GF-D8 (cell line): ENCODE results near the gene SPAG7.

Experiments
- DNase-seq: peaks from one replicate; lab custom pipeline; 2025; lab: John Stamatoyannopoulos, UW

Gene SPAG7

DNA sequence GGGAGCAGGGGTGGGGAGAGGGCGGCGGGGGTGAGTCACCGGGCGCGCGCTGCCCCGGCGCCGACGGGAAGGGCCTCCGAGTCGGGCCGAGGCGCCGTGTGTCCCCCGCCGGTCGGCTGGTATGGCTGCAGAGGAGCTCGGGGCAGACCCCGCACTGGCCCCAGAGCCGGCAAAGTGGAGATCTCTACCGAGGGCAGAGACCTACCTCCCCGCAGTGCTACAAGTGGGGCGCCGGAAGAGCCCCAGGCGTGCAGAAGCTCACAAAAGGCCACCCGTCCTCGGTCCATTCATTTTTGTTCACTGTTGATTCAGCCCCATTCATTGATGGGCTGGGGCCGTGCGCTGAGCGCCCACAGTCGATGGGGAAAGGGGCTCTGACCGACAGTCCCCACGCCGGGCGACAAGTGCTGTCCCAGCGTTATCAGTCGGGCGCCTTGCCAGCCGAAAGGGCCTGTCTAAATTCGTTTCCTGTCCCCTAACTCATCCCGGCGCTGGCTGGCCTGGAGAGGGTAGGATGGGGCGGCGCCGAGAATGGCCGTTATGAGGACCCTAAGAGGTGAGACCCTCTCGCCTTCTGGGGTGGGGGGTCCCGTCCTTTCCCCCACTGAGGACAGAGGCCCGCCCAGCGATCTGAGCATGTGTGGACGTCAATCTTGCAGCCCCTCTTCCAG is 17.4 kb downstream of the SPAG7 start:
- no peak for DNase-seq

DNA sequence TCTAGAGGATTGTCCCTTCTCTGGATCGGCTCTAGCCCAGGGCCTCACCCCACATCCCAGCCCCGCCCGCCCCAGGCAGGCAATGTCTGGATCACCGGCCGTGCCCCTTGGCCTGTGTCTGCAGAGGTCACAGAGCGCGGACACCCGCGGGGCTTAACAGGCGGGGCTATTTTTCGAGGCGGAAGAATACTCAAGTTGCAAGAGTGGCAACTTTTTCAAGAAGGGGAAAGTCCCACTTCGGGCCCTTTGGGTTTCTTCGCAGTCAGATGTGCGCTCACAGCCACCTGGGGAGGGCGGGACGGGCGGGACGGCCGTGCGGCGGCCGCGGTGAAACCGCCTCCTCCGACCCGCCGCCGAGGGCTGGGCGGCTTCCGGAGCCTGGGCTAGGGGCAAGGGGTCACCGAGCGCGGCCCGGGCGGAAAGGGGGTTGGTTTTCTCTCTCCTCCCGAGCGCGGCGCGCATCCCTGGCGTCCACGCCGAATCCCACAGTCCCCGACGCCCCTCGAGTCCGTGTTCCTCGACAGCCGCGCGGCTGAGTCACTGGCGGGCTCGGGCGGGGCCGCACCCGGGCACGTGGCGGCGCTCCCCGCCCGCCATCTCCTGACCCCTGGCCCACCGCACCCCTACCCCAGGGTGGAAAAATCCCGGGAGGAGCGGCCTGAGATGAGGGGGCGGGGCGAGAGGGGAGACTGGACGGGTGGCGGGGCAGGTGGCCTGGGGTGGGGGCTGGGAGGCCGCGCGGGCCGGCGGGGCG is 18.1 kb downstream of the SPAG7 start:
- peak; percentile 39 for DNase-seq

DNA sequence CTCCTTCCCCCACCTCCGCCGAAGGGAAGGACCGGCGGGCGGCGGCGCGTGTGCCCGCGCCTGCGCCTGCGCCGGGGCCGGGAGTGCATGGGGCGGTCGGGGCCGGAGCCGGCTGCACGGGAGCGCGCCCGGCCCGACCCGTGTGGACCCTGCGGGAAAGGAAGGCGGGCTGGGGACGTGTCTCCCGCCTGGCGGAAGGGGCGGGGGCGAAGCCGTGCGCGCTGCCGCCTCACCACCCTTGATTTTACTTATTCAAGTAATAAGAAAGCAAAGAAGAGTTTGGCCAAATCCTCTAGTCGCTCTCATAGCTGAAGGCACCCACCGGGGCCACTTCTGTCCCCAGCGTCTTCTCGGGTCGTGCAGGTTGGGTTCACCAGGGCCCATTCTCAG is 18.7 kb downstream of the SPAG7 start:
- peak; percentile 69 for DNase-seq

DNA sequence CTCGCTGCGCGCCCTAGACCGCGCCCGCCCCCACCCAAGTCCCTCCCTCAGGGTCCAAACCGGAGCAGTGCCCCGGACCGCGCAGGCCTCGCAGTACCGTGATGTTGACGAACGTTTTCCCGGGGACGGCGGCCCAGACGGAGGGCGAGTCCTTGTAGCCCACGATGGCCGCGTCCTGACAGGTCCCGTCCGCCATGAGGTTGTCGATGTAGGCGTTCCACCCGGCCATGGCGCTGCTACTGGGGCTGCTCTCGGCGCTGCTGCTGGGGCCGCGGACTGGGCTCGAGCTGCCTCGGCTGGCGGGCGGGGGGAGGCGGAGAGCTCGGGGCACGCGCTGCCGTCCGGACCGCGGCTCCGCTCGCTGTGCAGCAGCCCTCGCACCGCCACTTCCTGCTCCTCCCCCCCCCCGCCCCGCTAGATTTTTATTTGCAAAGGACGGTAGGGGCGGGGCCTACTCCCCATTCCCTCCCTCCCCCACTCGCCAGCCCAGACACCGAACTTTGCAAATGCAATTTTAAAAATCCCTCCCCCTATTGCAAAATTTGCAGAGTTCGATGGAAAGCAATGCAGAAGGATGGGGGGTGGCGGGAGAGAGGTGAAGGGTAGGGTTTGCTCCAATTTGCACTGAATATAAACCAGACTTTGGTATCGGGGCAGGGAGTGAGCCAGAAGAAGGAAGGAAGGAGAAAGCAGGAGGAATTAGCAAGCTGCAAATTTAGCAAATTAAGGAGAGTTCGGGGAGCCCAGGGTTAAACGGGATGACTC is 19.3 kb downstream of the SPAG7 start, which contains the start of gene PFN1:
TSS of gene PFN1 (minus strand) at position 365 of the 765 bp plus-strand sequence. CDS start at position 229, 136 bp downstream.
- peak; percentile 69 for DNase-seq

DNA sequence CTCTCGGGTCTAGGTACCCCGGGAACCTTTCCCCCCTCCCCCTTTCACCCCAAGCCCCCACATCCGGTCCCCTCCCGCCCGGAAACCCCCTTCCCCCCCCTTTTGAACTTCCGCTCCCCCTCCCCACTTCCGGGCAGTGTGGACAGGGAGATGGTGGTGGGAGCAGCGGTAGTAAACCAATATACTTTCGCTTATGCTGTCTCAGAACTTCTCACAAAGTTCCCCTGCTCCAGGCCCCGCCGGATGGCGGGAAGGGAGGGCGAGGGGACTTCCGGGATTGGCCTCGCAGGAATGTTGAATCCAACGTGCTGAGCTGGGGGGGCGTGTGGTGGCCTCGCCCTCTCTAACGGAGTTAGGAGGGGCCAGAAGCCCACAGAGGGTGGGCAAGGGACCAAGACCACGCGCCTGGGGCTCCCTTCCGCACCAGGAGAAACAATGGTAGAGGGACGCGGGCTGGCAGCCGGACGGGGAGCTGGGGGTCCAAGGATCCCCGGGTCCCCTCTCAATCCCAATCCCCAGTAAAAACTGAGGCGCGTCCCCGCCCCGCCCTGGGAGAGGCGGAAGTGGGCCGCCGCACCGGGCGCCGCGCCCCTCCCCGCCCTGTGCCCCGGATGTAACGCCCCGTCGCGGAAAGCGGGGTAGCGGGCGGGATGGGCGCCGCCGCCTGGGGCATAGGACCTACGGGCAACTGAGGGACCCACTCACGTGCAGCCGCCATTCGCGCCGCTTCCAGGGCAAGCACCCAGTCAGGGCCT is 20.0 kb downstream of the SPAG7 start:
- peak; percentile 28 for DNase-seq

DNA sequence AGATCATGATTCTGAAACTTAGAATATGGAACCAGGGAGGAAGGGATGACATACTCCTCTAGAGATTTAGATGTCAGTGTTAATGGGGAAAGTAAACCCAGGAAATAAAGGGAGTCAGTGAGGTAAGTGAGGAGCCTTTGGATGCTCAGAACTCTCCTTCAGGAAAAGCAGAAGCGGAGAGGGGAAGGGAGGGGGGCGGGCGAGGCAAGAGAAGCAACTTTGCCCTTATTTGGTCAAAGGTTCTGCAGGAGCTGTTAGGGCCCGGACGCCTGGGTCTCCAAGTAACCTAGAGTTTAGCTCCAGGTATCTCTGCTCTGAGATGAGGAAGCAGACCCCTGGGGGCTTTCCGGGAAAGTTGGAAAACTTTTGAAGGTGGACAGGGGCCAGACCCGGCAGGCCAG is 20.6 kb downstream of the SPAG7 start:
- DNase-seq = peak; percentile 45

DNA sequence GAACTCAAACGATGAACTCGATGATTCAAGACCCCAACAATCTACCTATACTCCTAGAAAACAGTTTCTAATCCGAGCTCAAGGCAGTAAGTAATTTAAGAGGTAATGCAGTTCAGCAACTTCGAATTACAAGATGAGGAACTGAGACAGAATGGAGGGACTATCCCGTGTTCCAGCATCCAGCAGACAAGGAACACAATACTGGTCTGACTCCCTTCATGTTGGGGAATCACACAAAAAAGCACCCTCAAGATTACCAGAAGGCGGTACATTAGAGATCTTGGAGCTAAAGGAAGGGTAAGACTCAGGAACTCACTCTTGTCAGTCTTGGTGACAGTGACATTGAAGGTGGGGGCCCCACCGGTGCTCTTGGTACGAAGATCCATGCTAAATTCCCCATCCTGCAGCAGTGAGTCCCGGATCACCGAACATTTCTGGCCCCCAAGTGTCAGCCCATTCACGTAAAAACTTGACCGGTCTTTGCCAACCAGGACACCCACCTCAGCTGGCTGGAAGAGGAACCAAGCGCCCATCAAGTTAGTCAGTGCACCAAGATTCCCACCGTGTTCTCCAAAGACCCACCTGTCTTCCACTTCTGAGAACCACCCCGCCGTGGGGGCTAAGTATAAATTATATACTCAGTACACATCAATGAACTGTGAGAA is 21.2 kb downstream of the SPAG7 start:
- no peak for DNase-seq

DNA sequence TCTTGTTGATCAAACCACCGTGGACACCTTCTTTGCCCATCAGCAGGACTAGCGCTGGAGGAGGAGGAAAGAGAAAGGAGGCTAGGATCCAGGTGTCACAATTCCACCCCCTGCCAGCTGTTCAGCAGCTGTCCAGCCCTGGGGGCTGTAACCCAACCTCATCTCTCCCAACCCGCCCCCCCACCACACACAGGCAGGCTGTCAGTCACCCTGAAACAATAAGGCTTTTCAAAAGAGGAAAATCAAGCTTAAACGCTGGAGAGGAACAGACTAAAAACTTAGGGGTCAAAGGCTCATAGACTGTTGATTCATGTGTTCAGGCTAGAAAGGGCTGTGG is 21.7 kb downstream of the SPAG7 start:
- no peak for DNase-seq

DNA sequence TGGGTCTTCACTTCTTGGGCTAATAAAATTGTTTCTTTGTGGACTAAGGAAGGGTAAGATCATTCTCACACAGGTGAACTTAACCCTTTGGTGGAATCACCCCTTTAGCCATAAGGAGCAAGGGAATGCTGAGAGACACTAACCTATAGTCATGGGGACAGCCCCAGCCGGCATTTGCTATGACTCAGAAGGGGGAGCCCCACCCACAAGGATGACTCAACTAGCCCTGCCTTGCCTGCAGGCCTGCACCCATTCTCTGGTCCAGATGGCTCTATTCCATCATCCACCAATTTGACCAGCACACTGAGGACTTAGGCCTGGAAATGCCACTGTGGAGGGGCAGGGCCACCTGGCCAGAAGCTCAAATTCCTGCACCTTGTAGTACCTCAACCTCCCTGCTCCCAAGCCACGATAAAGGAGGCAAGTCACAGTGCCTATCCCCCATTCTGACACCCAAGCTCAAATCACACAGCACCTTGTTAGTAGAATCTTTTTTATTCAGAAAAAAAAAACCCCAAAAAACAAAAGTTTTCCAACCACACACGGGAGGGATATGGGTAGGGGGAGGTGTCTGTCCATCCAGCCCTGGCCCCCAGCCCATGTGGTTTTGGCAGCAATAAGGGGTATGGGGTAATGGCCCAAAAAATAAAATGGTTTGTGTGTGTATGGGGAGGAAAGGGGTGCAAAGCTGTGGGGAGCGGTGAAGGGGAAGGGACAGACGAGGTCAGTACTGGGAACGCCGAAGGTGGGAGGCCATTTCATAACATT is 22.3 kb downstream of the SPAG7 start:
- no peak for DNase-seq

DNA sequence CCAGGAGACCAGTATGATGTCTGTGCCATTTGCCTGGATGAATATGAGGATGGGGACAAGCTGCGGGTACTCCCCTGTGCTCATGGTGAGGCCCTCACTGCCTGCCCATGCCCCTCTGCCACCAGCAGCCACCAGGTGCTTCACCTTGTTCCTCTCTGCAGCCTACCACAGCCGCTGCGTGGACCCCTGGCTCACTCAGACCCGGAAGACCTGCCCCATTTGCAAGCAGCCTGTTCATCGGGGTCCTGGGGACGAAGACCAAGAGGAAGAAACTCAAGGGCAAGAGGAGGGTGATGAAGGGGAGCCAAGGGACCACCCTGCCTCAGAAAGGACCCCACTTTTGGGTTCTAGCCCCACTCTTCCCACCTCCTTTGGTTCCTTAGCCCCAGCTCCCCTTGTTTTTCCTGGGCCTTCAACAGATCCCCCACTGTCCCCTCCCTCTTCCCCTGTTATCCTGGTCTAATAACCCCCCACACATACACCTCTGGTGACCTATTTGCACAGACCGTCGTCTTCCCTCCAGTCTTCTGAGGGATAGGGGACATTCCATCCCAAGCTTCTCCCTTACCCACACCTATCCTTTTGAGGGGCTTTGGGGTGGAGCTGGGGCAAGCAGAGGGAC is 23.0 kb downstream of the SPAG7 start:
- no peak for DNase-seq

DNA sequence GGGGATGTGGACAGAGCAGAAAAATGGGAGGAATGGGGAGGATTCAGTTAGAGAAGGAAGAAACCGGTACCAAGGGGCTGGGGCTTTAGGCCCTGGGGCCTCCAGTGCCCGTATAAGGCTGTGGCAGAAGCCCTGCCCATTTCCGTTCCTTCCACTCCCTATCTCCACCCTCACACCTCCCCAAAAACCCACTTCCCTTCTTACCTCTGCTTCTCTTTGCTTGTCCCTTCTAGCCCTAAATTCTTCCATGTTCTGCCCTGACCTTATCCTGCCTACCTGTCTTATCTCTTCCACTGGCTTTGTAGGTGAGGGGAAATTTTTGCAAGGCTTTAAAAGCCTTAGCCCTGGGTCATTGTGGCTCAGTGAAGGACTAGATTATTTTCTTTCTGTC is 23.5 kb downstream of the SPAG7 start:
- peak; percentile 19 for DNase-seq

DNA sequence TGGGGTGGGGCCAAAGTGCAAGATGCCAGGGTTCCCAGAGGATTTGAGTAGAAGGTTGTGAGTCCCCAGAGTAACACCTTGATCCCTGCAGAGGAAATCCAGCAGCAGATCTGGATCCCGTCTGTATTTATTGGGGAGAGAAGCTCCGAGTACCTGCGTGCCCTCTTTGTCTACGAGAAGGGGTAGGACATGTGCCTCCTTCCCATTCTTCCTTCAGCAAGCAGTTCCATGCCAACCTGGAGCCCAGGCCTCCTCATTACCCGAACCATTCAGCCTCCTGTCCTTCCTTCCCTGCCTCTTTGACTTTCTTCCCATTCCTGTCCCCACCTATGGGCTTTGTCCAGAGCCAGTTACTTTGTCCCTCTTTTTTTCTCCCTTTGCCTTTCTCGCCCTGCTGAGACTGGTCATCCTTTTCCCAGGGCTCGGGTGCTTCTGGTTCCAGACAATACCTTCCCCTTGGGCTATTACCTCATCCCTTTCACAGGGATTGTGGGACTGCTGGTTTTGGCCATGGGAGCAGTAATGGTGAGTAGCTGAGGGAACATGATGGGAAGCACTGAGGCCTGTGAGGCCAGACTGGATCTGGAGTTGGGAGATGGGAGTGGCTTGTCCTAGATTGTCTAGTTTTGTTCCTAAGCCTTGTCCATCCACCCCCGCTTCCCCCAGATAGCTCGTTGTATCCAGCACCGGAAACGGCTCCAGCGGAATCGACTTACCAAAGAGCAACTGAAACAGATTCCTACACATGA is 24.7 kb downstream of the SPAG7 start:
- DNase-seq = no peak

DNA sequence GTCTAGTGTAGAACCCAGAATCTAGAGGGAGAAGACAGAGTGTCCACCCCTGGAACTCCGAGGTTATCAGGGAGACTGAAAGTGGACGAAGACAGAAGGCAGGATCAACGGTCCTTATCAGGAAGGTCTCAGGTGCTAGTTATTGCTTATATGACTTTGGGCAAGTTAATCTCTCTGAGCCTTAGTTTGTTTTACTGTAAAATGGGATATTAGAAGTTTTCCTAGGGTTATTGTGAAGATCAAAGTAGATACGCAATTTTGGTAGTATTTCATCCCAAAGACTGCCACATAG is 26.4 kb downstream of the SPAG7 start:
- DNase-seq = no peak

DNA sequence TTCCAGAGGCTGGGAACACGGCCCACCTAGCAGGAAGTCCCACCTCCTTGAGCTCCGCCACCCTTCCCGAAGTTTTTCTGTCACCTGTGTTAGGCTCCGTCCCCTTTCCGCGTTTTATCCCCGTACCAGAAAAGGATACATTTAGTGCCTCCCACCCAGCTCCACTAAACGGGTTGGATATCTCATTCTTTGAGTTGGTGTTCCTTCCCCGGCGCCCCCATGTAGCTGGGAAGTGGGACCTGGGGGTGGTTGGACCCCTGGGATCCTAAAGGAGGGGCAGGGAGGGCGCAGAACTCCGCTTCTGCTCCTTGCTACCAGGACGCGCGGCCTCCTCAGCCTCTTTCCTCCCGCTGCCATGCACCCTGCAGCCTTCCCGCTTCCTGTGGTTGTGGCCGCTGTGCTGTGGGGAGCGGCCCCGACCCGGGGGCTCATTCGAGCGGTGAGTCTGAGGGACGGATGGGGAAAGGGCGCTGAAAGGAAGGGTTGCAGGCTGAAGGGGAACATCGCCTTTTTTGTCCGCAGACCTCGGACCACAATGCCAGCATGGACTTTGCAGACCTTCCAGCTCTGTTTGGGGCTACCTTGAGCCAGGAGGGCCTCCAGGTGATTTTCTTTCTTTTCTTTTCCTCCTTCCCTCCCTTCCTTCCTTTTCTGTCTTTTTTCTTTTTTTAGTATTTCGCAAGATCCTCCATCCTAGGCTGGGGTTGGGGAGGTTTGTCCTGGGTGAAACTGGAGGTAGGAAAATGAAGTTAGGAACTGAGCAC is 26.9 kb downstream of the SPAG7 start:
- peak; percentile 1 for DNase-seq

DNA sequence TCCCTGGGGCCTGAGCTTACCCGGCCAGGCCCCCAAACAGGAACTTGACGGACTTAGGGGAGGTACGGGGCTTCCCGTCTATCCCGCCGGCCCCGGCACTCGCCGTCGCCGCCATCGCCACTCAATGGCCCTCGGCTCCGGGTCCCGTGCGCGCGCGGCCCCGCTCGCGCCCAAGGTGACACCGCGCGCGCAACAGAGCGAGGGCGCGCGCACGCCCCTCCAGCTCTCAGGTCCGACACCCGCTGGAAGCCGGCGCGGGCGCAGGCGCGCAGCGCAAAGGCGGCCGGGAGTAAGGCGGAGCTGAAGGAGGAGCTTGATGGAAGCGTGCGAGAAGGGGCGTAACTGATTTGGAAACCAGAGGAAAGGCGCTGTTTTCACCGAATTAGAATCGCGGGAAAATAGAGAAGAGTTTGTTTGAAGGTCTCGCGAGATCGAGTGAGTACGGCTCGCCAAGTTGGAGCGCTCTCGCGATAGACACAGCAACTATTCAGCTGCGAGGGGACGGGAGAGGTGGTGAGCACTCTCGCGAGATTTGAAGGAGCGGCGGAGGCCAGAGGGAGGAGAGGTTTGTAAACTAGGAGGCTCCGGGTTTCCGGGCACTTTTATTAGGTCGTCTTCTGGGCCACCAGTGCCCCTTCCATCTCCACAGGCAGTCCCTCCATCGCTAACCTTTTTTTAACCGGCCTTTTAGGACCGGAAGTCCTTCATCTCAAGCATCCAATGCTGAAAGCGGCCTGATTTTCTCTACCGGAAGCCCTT is 27.6 kb downstream of the SPAG7 start, which contains the start of the genes RNF167 and SLC25A11:
TSS of gene RNF167 (plus strand) at position 473 of the 759 bp plus-strand sequence. CDS start 642 bp downstream, outside the sequence.
TSS of gene SLC25A11 (minus strand) at position 251 of the 759 bp plus-strand sequence. CDS start at position 115, 136 bp downstream.
- DNase-seq = peak; percentile 93

DNA sequence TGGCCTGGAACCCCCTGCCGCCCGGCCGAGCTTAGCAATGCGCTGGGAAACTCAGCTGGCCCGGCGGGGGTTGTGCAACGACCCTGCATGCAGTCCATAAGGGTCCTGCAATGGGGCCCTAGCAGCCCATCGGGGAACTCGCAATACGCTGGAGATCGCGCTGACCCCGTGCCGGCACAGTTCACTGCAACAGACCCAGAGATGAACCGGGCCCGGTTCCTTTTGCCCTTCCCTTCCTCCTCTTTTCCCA is 28.1 kb downstream of the SPAG7 start:
- no peak for DNase-seq

DNA sequence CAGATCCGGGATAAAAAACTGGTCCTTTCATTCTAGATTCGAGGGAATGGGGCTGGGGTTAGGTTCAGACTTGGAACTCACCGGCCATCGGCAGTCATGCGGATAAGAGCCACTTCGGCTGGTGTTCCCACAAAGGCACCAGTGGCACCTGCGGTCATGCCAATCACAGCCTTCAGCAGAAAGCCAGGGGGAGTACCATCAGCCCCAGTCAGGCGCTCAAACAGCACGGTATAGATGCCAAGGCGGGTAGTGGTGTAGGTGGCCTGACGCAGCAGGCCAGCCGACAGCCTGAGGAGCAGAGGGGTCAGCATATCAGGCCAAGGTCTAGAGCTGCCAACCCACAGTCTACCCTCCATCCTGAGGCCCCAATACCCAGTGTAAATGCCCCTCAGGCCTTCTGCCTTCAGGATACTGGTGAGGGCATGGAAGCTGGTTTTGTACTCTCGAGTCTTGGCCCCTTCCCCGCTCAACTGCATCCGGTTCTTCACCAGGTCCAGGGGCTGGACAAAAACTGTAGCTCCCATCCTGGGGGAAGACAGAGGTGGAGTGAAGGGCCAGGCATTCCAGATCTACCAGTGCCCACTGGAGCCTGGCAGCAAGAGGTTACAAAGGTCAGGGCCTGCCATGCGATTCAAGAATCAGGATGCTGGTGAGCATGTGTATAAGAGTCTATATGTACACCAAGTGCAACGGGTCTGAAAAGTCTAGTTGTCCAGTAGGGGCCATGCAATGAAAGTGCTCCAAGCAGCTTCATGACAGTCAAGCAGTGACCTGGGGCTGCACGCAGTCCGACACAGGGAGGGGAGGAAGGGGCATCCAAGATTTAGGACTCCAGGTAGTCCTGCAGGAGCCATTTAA is 28.7 kb downstream of the SPAG7 start:
- DNase-seq = no peak
